Neuronal stem cell (in vitro differentiated cells): ENCODE data around the gene INO80.

Experiments
- DNase-seq: peaks from one replicate; pipeline ENCODE4 v3.0.0-alpha.2; 2013; ENCODE audit warnings: low spot score
- H2AFZ ChIP-seq: one replicate; pipeline ENCODE4 v1.6.1; 2013; ENCODE audit warnings: mild to moderate bottlenecking, low read length, inconsistent platforms
- H2AK5ac ChIP-seq: 2 replicates; pipeline ENCODE4 v1.6.1; 2013; ENCODE audit warnings: low read depth, mild to moderate bottlenecking, inconsistent platforms, low read length, moderate library complexity, mixed read lengths
- H2BK120ac ChIP-seq: 2 replicates; pipeline ENCODE4 v1.6.1; 2013; ENCODE audit warnings: low read depth, mild to moderate bottlenecking, inconsistent platforms, low read length, moderate library complexity, mixed read lengths
- H2BK12ac ChIP-seq: one replicate; pipeline ENCODE4 v1.6.1; 2013; ENCODE audit warnings: low read length, inconsistent platforms
- H2BK15ac ChIP-seq: 2 replicates; pipeline ENCODE4 v1.6.1; 2013; ENCODE audit warnings: mild to moderate bottlenecking, low read length, inconsistent platforms, mixed read lengths
- H2BK5ac ChIP-seq: one replicate; pipeline ENCODE4 v1.6.1; 2013; ENCODE audit warnings: inconsistent platforms, mild to moderate bottlenecking, low read length, moderate library complexity
- H3K14ac ChIP-seq: one replicate; pipeline ENCODE4 v1.6.1; 2013; ENCODE audit warnings: low read length, inconsistent platforms
- H3K18ac ChIP-seq: 2 replicates; pipeline ENCODE4 v1.6.1; 2013; ENCODE audit warnings: low read length, inconsistent platforms
- H3K23ac ChIP-seq: 2 replicates; pipeline ENCODE4 v1.6.1; 2013; ENCODE audit warnings: low read depth, mild to moderate bottlenecking, mixed read lengths, low read length, inconsistent platforms; ENCODE audit not compliant: poor library complexity
- H3K27ac ChIP-seq: replicated peaks from 3 replicates; pipeline ENCODE4 v1.5.1; 2013; ENCODE audit warnings: low read length, inconsistent platforms
- H3K27me3 ChIP-seq, 3 experiments: 2 replicates each; pipeline ENCODE4 v1.6.1; 2013; ENCODE audit warnings: low read length in 3 of 3, mild to moderate bottlenecking in 2 of 3, inconsistent platforms in 1 of 3, low read depth in 1 of 3, mixed read lengths in 1 of 3, moderate library complexity in 1 of 3; ENCODE audit not compliant: control insufficient read depth in 3 of 3, insufficient read depth in 3 of 3
- H3K36me3 ChIP-seq, 2 donors: replicated peaks in 1 of 2; 2 replicates each; pipeline ENCODE4 v1.6.1; 2013; ENCODE audit warnings: low read length in 2 of 2; ENCODE audit not compliant: control insufficient read depth in 2 of 2, insufficient read depth in 2 of 2
- H3K4ac ChIP-seq: 2 replicates; pipeline ENCODE4 v1.6.1; 2013; ENCODE audit warnings: inconsistent platforms, mild to moderate bottlenecking, low read length, moderate library complexity
- H3K4me1 ChIP-seq, 2 donors: 1 replicate in 1 of 2; 2 replicates in 1 of 2; pipeline ENCODE4 v1.6.1; 2013; ENCODE audit warnings: low read length in 2 of 2, low read depth in 1 of 2; ENCODE audit not compliant: control insufficient read depth in 2 of 2, insufficient read depth in 1 of 2
- H3K4me2 ChIP-seq: one replicate; pipeline ENCODE4 v1.6.1; 2013; ENCODE audit warnings: mild to moderate bottlenecking, low read length, inconsistent platforms; ENCODE audit not compliant: insufficient read depth, poor library complexity, severe bottlenecking
- H3K4me3 ChIP-seq, 2 donors: 2 replicates each; pipeline ENCODE4 v1.5.1; 2013; ENCODE audit warnings: low read length in 2 of 2, mild to moderate bottlenecking in 2 of 2, inconsistent platforms in 1 of 2, moderate library complexity in 1 of 2
- H3K79me1 ChIP-seq: one replicate; pipeline ENCODE4 v1.6.1; 2013; ENCODE audit warnings: low read depth, mild to moderate bottlenecking, inconsistent platforms, low read length, moderate library complexity
- H3K9ac ChIP-seq: one replicate; pipeline ENCODE4 v1.6.1; 2013; ENCODE audit warnings: mild to moderate bottlenecking, low read depth, low read length, inconsistent platforms; ENCODE audit not compliant: poor library complexity
- H3K9me3 ChIP-seq, 2 donors: replicated peaks in 1 of 2; 2 replicates each; pipeline versions ENCODE3 to v1.6.1; 2013; ENCODE audit warnings: low read length in 2 of 2, mild to moderate bottlenecking in 2 of 2, inconsistent platforms in 1 of 2, low read depth in 1 of 2, mixed read lengths in 1 of 2, moderate library complexity in 1 of 2; ENCODE audit not compliant: control insufficient read depth in 2 of 2, insufficient read depth in 1 of 2
- H4K8ac ChIP-seq: one replicate; pipeline ENCODE4 v1.6.1; 2013; ENCODE audit warnings: low read depth, mild to moderate bottlenecking, inconsistent platforms, low read length, moderate library complexity
- H4K91ac ChIP-seq: one replicate; pipeline ENCODE4 v1.6.1; 2013; ENCODE audit warnings: low read length, low read depth, mild to moderate bottlenecking, inconsistent platforms; ENCODE audit not compliant: poor library complexity
- WGBS, 2 donors: extraction: QIAGEN DNeasy Blood & Tissue Kit; methylation state at CpG; one replicate each; pipeline ENCODE4 v1.1.7; 2013; ENCODE audit warnings: missing lambda C conversion rate in 2 of 2, mixed read lengths in 1 of 2; ENCODE audit not compliant: insufficient read length in 2 of 2, insufficient replicate concordance in 1 of 2; ENCODE audit errors: extremely low coverage in 2 of 2; 5-methylcytosine and 5-hydroxymethylcytosine counted together

The INO80 gene

GRCh38 chr15:41051139-41051538 lies 64.9 kb downstream of the INO80 start:
- Histone ChIP-seq H3K27me3 (no peaks in the 10 kb centered on the region), H4K8ac (no peak overlapping the region), H3K4me2 (no peak overlapping the region), H2BK12ac (no peak overlapping the region), H3K36me3 (peaks cover 19 to 98% of the 10 kb centered on the region in 2 donors), H2BK5ac (no peak overlapping the region), H3K14ac (no peak overlapping the region), H3K18ac (no peak overlapping the region), H2BK120ac (no peak overlapping the region), H3K4me1 (no peaks in the 10 kb centered on the region), H3K9ac (no peak overlapping the region), H2BK15ac (no peak overlapping the region), H3K23ac (no peak overlapping the region), H3K27ac (no peak overlapping the region), H3K4ac (no peak overlapping the region), H3K79me1 (no peaks in the 10 kb centered on the region), H2AK5ac (no peak overlapping the region), H3K4me3 (no peak overlapping the region), H2AFZ (no peak overlapping the region), H3K9me3 (no peaks in the 10 kb centered on the region), H4K91ac (no peak overlapping the region)
- DNase-seq: no peak
- no CpG with 5 or more reads among the region's 2 CpGs for WGBS, 2 donors

GRCh38 chr15:41048852-41049251 lies 67.2 kb downstream of the INO80 start:
- Histone ChIP-seq H3K23ac (no peak overlapping the region), H2BK120ac (no peak overlapping the region), H2AK5ac (no peak overlapping the region), H3K9me3 (no peaks in the 10 kb centered on the region), H3K36me3 (peaks cover 21 to 97% of the 10 kb centered on the region in 2 donors), H4K91ac (no peak overlapping the region), H3K27ac (no peak overlapping the region), H3K14ac (no peak overlapping the region), H3K9ac (no peak overlapping the region), H3K4me3 (no peak overlapping the region), H2BK15ac (no peak overlapping the region), H3K27me3 (no peaks in the 10 kb centered on the region), H2BK12ac (no peak overlapping the region), H3K4ac (no peak overlapping the region), H3K4me1 (no peaks in the 10 kb centered on the region), H2BK5ac (no peak overlapping the region), H3K79me1 (no peaks in the 10 kb centered on the region), H4K8ac (no peak overlapping the region), H3K4me2 (no peak overlapping the region), H2AFZ (no peak overlapping the region), H3K18ac (no peak overlapping the region)
- no peak for DNase-seq
- WGBS, 2 donors: no CpG with 5 or more reads among the region's 1 CpG

- H3K4me3 ChIP-seq: no peak overlapping the region
- no peaks in the 10 kb centered on the region for H3K9me3 ChIP-seq
- H3K4ac ChIP-seq: no peak overlapping the region
- H2BK15ac ChIP-seq: no peak overlapping the region
- H2BK5ac ChIP-seq: no peak overlapping the region
- no peaks in the 10 kb centered on the region for H3K4me1 ChIP-seq
- H3K9ac ChIP-seq: no peak overlapping the region
- no peak overlapping the region for H3K23ac ChIP-seq
- H3K27ac ChIP-seq: no peak overlapping the region
- H2AK5ac ChIP-seq: no peak overlapping the region
- no peak overlapping the region for H2BK120ac ChIP-seq
- no peak for DNase-seq
- no peak overlapping the region for H4K8ac ChIP-seq
- H2BK12ac ChIP-seq: no peak overlapping the region
- H3K27me3 ChIP-seq: no peaks in the 10 kb centered on the region
- no peak overlapping the region for H2AFZ ChIP-seq
- H3K36me3 ChIP-seq: peaks cover 21 to 97% of the 10 kb centered on the region in 2 donors
- H3K18ac ChIP-seq: no peak overlapping the region
- H3K4me2 ChIP-seq: no peak overlapping the region
- H4K91ac ChIP-seq: no peak overlapping the region
- no peaks in the 10 kb centered on the region for H3K79me1 ChIP-seq
- no peak overlapping the region for H3K14ac ChIP-seq
Measured at GRCh38 chr15:41048397-41048796, 67.7 kb downstream of the INO80 start.

- Histone ChIP-seq H2BK5ac (no peak overlapping the region), H2BK120ac (no peak overlapping the region), H3K23ac (no peak overlapping the region), H2BK12ac (no peak overlapping the region), H2AK5ac (no peak overlapping the region), H3K9me3 (no peaks in the 10 kb centered on the region), H2AFZ (no peak overlapping the region), H3K4me1 (no peaks in the 10 kb centered on the region), H3K14ac (no peak overlapping the region), H4K91ac (no peak overlapping the region), H3K36me3 (peaks cover 23 to 99% of the 10 kb centered on the region in 2 donors), H3K4ac (no peak overlapping the region), H4K8ac (no peak overlapping the region), H3K27me3 (no peaks in the 10 kb centered on the region), H2BK15ac (no peak overlapping the region), H3K18ac (no peak overlapping the region), H3K27ac (no peak overlapping the region), H3K79me1 (no peaks in the 10 kb centered on the region), H3K4me3 (no peak overlapping the region), H3K4me2 (no peak overlapping the region), H3K9ac (no peak overlapping the region)
- no peak for DNase-seq
- no CpG with 5 or more reads among the region's 1 CpG for WGBS, 2 donors
Measured at GRCh38 chr15:41047474-41047873, 68.6 kb downstream of the INO80 start.
